ENCODE data around the gene MICAL1.

DNA sequence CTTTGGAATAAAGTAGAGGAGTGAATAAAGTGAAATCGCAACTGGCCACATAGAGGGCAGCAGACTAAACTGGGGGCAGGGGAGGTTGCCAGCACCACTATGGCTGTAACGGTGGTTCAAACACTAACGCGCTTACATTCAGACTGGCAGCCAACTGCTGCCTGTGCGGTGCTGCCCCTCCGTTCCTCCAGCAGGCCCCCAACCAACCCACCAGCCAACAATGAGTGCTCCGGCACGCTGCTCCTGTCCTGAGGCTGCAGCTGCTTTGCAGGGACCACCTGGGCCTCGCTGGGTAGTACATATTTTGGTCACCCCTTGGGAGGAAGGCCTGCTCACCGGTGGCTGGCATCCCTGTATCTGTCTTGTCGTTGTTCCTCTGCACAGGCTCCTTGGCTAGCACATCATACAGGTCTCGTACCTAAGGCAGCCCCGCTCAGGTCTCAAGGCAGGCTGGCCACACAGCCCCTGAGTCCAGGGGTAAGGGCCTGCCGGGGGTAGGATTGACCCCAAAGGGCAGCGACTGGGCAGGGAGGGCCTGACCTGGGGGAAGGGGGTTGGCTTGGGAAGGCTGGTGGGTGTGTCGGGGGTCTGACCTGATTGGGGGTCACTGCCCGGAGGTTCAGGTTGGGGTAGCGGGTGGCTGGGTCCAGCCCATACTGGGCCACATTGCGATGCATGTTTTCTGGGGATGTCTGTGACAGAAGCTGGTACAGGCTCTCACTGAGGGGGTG is 6.3 kb downstream of the MICAL1 start:
- TF ChIP-seq, protein P1, sequence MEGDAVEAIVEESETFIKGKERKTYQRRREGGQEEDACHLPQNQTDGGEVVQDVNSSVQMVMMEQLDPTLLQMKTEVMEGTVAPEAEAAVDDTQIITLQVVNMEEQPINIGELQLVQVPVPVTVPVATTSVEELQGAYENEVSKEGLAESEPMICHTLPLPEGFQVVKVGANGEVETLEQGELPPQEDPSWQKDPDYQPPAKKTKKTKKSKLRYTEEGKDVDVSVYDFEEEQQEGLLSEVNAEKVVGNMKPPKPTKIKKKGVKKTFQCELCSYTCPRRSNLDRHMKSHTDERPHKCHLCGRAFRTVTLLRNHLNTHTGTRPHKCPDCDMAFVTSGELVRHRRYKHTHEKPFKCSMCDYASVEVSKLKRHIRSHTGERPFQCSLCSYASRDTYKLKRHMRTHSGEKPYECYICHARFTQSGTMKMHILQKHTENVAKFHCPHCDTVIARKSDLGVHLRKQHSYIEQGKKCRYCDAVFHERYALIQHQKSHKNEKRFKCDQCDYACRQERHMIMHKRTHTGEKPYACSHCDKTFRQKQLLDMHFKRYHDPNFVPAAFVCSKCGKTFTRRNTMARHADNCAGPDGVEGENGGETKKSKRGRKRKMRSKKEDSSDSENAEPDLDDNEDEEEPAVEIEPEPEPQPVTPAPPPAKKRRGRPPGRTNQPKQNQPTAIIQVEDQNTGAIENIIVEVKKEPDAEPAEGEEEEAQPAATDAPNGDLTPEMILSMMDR (IDR thresholded peaks at IDR 0.05) = no peak
- no peak for TF ChIP-seq POLR2A (IDR thresholded peaks at IDR 0.05)

All from thyroid gland (tissue), 4 donors.